Type B pancreatic cell (in vitro differentiated cells): ENCODE data around the gene ITGB2. TPM values are rescaled to one million over a fixed set of nuclear protein-coding genes. Genes with fewer than 3 reads are reported as not detected.

Source experiments
- DNase-seq: peaks from one replicate; pipeline ENCODE4 v3.0.0; 2021; ENCODE audit warnings: mixed read lengths; ENCODE audit not compliant: unreplicated experiment; ENCODE audit errors: extremely low spot score
- H3K27ac Mint-ChIP-seq: 2 replicates; pipeline ENCODE4 v1.8.0; 2021; ENCODE audit warnings: mild to moderate bottlenecking, mixed read lengths
- H3K27me3 Mint-ChIP-seq: 2 replicates; pipeline ENCODE4 v1.8.0; 2021; ENCODE audit warnings: mixed read lengths
- H3K36me3 Mint-ChIP-seq: 2 replicates; pipeline ENCODE4 v1.8.0; 2021; ENCODE audit warnings: mixed read lengths
- H3K4me1 Mint-ChIP-seq: one replicate; pipeline ENCODE4 v1.8.0; 2021; ENCODE audit warnings: mixed read lengths; ENCODE audit not compliant: unreplicated experiment
- H3K4me3 Mint-ChIP-seq: 2 replicates; pipeline ENCODE4 v1.8.0; 2021; ENCODE audit warnings: mild to moderate bottlenecking, mixed read lengths
- H3K9me3 Mint-ChIP-seq: 2 replicates; pipeline ENCODE4 v1.8.0; 2021; ENCODE audit warnings: mixed read lengths
- total RNA-seq: library from RNA; stranded (reverse); gene quantifications from 2 replicates; pipeline ENCODE4 v1.2.1, GENCODE V29; 2021; ENCODE audit warnings: low replicate concordance
- TF ChIP-seq, protein P1 (sequence below): fragments of 200-600 bp; sonication (generic); conservative IDR thresholded peaks from 2 replicates; pipeline ENCODE4 v1.5.0; 2021; ENCODE audit warnings: antibody characterized with exemption, mild to moderate bottlenecking

Gene ITGB2
- total RNA-seq, 1 donor from 2014 or later: 0.80 TPM

DNA sequence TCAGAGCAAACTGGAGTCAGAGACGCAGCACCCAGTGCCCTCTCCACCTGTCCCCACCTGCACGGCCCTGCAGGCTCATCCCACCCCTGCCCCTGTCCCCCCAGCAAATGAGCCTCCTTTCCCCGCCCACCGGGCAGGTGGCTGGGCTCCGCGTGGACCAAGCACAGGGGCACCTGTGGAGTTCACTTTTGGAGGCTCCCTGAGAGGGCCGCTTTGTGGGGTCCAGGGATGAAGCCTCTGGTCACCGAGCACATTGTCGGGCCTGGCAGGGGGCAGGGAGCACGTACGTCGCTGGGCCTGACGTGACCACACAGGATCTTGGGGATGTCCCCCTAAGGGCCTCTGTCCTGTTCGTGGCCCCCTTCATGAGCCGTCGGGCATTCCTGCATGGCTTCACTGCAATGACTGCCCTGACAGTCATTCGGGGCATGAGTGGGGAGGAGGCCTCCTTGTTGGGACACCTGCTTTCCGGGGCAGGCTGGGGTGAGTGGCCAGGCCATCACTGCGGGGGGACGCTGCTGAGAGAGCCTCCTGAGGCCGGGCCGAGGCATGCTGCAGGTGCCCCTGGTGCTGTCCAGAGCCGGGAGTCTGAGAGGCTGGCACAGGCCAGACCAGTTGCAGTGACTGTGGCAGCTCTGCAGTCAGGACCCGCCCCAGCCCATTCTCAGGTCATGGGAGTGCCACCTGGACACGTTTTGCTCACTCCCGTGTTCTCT lies 38.8 kb upstream of the ITGB2 start:
- Mint-ChIP-seq H3K36me3 (peaks cover 24% of the 10 kb centered on the region), H3K27ac (peak overlapping the region; percentile 21), H3K4me1 (peaks cover 16% of the 10 kb centered on the region), H3K4me3 (no peak overlapping the region), H3K27me3 (no peaks in the 10 kb centered on the region), H3K9me3 (no peaks in the 10 kb centered on the region)
- TF ChIP-seq, protein P1, sequence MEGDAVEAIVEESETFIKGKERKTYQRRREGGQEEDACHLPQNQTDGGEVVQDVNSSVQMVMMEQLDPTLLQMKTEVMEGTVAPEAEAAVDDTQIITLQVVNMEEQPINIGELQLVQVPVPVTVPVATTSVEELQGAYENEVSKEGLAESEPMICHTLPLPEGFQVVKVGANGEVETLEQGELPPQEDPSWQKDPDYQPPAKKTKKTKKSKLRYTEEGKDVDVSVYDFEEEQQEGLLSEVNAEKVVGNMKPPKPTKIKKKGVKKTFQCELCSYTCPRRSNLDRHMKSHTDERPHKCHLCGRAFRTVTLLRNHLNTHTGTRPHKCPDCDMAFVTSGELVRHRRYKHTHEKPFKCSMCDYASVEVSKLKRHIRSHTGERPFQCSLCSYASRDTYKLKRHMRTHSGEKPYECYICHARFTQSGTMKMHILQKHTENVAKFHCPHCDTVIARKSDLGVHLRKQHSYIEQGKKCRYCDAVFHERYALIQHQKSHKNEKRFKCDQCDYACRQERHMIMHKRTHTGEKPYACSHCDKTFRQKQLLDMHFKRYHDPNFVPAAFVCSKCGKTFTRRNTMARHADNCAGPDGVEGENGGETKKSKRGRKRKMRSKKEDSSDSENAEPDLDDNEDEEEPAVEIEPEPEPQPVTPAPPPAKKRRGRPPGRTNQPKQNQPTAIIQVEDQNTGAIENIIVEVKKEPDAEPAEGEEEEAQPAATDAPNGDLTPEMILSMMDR: no peak
- no peak for DNase-seq

DNA sequence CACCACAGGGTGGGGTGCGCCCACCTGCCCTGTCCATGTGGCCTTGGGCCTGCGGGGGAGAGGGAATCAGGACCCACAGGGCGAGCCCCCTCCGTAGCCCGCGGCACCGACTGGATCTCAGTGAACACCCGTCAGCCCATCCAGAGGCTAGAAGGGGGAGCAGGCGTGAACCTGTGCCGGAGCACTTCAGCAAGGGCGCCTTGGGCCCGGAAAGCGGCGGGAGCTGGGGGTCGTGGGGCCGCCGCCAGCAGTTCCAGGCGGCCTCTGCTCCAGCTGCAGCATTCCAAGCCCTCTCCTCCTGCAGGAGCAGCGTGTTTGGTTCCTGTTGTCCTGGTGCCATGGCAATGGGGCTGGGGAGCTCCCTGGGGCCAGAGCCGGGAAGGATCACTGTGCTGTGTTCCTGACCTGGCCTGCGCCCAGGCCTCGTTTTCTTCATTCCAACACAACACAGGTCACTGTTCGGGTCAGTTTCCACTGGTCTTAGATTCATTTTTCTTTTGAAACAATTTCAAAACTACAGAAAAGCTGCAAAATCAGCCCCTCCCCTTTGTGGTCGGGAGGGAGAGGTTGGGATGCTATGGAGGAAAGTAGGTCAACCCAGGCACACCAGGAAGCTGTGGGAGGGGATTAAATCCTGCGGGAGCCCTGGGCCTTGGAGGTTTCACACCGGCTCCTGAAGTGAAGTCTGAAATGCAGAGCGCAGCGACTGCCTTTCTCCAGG lies 37.9 kb upstream of the ITGB2 start:
- H3K36me3 Mint-ChIP-seq: peaks cover 15% of the 10 kb centered on the region

DNA sequence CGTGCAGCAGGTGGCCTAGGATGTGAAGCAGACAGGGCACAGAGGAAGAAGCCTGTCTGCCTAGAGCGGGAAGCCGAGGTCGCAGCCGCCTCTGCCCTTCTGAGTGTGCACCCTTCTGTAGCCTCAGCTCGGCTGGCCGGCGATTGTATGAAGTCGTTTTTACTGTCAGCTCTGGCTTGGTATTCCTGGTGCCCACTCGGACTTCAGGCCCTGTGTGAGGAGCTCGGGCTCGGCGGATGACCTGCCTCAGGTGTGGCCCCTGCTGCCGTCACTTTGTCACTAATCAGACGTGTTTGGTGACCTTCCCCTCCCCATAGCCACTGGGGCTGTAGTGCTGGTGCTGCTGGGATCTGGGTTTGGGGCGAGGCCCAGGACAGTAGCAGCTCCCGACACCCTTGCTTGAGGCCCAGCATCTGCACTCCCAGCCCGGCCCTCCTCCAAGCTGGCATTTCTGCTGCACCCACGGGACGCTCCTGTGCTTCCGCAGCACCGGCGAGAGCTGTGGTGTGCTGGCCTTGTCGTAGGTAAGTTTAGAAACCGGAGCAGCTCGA lies 37.3 kb upstream of the ITGB2 start:
- TF ChIP-seq, protein P1: no peak
- no peak overlapping the region for H3K4me3 Mint-ChIP-seq
- DNase-seq: no peak
- H3K36me3 Mint-ChIP-seq: peaks cover 11% of the 10 kb centered on the region
- no peaks in the 10 kb centered on the region for H3K27me3 Mint-ChIP-seq
- peaks cover 16% of the 10 kb centered on the region for H3K4me1 Mint-ChIP-seq
- no peak overlapping the region for H3K27ac Mint-ChIP-seq
- no peaks in the 10 kb centered on the region for H3K9me3 Mint-ChIP-seq

More for the DNA sequence above, 37.9 kb upstream of the ITGB2 start:
- no peaks in the 10 kb centered on the region for H3K27me3 Mint-ChIP-seq
- no peaks in the 10 kb centered on the region for H3K9me3 Mint-ChIP-seq
- peak overlapping the region; percentile 21 for H3K27ac Mint-ChIP-seq
- H3K4me1 Mint-ChIP-seq: peaks cover 16% of the 10 kb centered on the region
- peak overlapping the region; percentile 57 for H3K4me3 Mint-ChIP-seq
- TF ChIP-seq, protein P1: no peak
- no peak for DNase-seq

DNA sequence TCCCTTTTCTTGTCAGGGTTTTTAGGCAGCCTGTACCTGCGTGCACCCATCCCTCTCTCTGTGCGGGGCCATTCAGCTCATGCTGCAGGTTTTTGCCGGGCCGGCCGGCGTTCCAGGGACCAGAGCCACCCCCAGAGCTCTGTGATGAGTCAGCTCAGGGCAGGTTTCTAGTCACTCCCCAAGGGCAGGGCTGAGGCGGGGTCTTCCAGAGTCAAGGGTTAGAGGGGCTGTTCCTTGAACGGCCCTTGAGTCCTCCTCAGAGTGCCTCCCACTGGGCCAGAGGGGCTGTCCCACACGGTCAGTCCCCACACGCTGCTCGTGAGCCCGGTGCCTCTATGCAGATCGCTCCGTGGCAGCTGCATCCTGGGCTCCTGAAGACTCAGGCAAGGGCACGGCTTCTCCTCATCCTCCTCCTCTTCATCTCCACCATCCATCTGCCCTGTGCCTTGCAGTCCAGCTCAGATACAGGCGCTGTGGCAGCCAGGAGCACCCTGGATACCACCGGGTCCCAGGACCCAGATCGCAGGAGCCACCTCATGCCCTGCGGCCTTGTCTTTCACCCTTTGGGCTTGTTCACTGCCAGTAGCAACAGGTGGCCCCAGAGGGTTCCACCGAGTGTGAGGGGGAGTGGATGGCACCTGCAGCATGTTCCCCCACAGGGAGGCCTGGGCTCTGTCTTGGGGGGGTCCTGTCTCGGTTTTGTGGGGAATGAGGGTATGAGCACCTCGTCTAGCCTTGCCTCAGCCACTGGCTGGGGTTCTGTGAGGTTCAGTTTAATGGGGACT lies 36.5 kb upstream of the ITGB2 start:
- Mint-ChIP-seq H3K4me3 (no peak overlapping the region), H3K9me3 (no peaks in the 10 kb centered on the region), H3K36me3 (peaks cover 6% of the 10 kb centered on the region), H3K27ac (no peak overlapping the region), H3K4me1 (peaks cover 11% of the 10 kb centered on the region), H3K27me3 (no peaks in the 10 kb centered on the region)
- no peak for DNase-seq
- TF ChIP-seq, protein P1: no peak

DNA sequence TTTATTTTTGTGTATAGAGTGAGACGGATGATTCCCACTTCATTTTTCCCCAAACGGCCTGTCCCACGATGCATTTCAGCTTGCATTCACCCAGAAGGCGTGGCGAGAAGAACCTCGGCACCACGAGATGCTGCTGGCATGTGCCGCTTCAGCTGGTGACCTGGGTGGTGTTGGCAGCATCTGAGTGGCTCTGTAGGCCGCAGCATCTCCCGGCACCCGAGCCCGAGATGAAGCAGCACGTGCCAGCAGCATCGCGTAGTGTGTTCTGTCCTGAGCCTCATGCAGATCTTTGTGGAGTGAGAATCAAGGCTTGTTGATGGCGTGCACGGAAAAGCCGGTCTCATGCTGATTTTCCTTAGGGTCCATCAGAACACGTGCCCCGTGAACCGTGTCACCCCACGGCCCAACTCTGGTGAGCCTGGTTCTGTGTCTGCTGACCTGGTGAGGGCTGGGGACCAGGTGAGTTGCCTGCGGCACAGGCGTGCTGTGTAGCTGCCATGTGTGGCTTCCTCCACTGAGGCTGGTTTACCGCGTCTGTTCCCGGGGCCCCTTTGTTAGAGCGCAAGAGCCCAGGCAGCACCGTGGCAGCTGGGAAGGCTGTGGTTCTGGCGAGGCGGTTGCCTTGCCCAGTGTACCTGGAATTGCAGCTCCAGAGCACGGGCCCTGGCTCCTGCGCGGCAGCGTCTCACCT lies 35.8 kb upstream of the ITGB2 start:
- H3K27ac Mint-ChIP-seq: no peak overlapping the region
- peaks cover 10% of the 10 kb centered on the region for H3K4me1 Mint-ChIP-seq
- no peaks in the 10 kb centered on the region for H3K9me3 Mint-ChIP-seq
- TF ChIP-seq, protein P1: no peak
- no peak for DNase-seq
- peaks cover 4% of the 10 kb centered on the region for H3K36me3 Mint-ChIP-seq
- no peaks in the 10 kb centered on the region for H3K27me3 Mint-ChIP-seq
- H3K4me3 Mint-ChIP-seq: no peak overlapping the region
